ENCODE results near the gene NCOA7. TPM values are rescaled to one million over a fixed set of nuclear protein-coding genes. Genes with fewer than 3 reads are reported as not detected.
A peak's percentile ranks its signal among the peaks of the same experiment; 100 is the strongest.
"Not testable (repeated sequence)": the region's sequence is repeated elsewhere in the genome, so short reads cannot be mapped to it uniquely, and the experiment has no call there.

NCOA7 gene
- total and polyA plus RNA-seq, 5 experiments from 2014 or later: 9.4 to 48.0 (median 16.5) TPM

DNA sequence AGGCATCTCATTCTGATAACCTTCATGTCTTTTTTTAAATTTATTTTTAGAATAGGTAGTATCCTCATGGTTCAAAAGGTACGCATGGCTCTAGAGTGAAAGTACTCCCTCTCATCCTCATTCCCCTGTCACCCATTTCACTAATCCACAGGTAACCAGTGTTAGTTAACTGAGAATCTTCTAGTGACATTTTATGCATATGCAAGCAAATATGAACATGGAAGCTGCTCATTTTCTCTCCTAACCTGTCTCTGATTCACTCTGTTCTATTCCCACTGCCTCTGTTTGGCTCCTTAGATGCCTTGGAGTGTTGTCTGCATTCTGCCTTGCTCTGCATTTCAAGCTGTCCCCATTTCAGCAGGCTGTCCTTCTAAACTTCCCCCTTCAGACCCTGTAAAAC is 4.5 kb downstream of the NCOA7 start:
- Mint-ChIP-seq H3K4me3 (no peak overlapping the region), H3K27ac (peak overlapping the region in 2 of 10 donors; percentile 12 to 26), H3K4me1 (peaks cover 17 to 63% (median 36%) of the 10 kb centered on the region in 4 donors), H3K36me3 (peaks cover 0 to 17% (median 10%) of the 10 kb centered on the region in 3 donors), H3K27me3 (no peaks in the 10 kb centered on the region), H3K9me3 (no peaks in the 10 kb centered on the region)
- DNase-seq (no peak), ATAC-seq (no peak)
- POLR2A ChIA-PET: interaction anchor here (1.1 kb wide), 1 partner anchor 15 kb away, joined by 5 read pairs; no protein-coding TSS in a partner anchor

DNA sequence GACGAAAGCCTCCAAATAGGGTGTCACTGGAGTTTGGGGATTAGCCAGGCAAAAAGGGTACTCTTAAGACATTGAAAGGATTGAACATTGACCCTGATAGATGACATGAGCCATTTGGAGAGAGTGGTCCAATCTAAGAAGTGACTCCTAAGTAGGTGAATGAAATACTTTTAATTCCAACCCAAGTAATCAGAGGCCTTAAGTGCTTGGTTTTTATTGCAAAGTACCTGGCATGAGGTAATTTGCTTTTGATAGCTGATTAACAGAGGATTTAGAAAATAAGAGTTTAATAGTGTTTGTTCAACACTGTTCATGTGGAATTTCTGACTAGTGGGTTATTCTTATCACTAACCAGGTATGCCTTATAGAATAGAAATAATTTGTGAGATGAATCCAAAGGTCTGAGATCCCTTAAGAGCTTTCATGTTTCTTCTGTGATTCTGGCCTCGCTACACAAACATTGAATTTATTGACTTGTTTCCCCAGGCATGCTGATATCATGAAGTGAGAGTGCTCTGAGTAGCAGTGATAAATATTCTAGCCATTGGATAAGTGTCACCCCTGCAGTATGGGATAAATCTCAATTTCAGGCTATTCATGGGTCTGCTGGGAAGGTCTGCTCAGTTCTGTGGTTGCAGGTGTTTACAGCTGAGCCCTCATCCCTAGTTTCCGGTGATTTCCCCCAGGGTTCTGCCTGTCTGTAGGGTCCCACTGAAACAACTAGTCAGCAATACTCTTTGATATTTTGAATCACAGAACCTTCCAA is 6.5 kb downstream of the NCOA7 start:
- no peak for DNase-seq
- H3K36me3 Mint-ChIP-seq: peaks cover 0 to 20% (median 10%) of the 10 kb centered on the region in 3 donors
- H3K4me3 Mint-ChIP-seq: no peak overlapping the region
- no peaks in the 10 kb centered on the region for H3K9me3 Mint-ChIP-seq
- no peak for ATAC-seq
- H3K27me3 Mint-ChIP-seq: no peaks in the 10 kb centered on the region
- POLR2A ChIA-PET: interaction anchor here (0.9 kb wide), 1 partner anchor 8 kb away, joined by 3 read pairs; no protein-coding TSS in a partner anchor
- H3K4me1 Mint-ChIP-seq: peaks cover 16 to 64% (median 29%) of the 10 kb centered on the region in 4 donors
- H3K27ac Mint-ChIP-seq: peak overlapping the region in 1 of 10 donors; percentile 28

DNA sequence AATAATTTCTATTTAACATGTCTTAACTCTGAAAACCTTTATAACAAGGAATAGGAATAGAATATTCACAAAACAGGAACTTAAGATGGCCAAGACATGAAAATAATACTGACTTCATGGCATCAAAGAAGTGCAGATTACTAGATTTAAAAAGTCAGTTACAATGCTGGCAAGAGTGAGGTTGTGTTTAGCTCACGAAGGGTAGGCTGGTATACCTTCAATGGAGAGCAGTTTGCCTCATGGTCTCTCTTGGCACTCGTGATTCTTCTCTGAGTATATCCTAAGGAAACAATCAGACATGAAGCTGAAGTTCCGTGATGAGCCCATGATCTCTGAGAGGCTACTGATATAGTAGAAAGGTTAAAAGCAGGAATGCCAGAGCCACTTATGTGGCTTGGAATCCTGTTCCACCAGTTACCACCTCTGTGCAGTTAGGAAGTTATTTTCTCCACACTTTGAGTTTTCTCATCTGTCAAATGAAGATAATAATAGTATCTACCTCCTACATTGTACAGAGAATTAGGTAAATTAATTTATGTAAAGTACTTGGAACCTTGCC is 7.2 kb downstream of the NCOA7 start:
- ATAC-seq: no peak
- no peak for DNase-seq
- Mint-ChIP-seq H3K4me1 (peaks cover 18 to 64% (median 27%) of the 10 kb centered on the region in 4 donors), H3K27me3 (no peaks in the 10 kb centered on the region), H3K27ac (peak overlapping the region in 1 of 10 donors; percentile 28), H3K4me3 (no peak overlapping the region), H3K36me3 (peaks cover 0 to 21% (median 10%) of the 10 kb centered on the region in 3 donors), H3K9me3 (no peaks in the 10 kb centered on the region)
- POLR2A ChIA-PET: interaction anchor here (0.9 kb wide), 1 partner anchor 9 kb away, joined by 3 read pairs; no protein-coding TSS in a partner anchor

DNA sequence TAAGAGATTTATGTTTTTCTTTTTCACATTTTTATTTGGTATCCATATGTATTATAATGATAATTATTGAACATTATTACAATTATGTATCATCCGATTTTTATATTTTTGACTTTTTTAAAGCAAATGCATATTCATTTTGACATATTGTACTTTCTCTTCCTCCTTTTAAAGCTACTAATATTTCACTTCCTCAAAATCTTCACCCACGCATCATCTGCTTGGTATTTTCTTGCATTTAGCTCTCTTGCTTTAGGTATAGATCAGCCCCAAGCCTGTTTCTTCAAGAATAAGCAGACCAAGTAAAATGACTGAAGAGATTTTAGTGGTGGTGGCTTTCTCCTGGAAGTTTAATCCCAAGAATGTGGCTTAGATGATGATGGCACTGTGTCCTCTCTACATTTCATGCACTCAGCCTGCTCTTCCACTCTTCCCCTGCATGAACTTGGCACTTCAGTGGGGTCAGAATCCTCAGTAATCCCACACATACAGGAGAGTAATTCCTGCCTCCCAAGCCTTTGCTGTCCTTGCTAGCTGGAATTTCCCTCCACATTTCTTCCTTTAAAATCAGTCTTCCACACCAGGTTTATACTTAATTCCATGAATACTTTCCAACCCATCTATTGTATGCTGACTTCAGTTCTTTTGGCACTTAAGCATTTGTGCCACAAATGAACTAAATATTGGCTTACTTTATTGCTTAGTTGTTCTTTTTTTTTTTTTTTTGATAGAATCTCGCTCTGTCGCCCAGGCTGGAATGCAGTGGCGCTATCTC is 8.2 kb downstream of the NCOA7 start:
- H3K27ac Mint-ChIP-seq: peak overlapping the region in 2 of 10 donors; percentile 9 to 68
- H3K9me3 Mint-ChIP-seq: no peaks in the 10 kb centered on the region
- peak overlapping the region in 1 of 10 donors; percentile 29 for H3K4me3 Mint-ChIP-seq
- peaks cover 18 to 66% (median 26%) of the 10 kb centered on the region in 4 donors for H3K4me1 Mint-ChIP-seq
- peaks cover 0 to 23% (median 10%) of the 10 kb centered on the region in 3 donors for H3K36me3 Mint-ChIP-seq
- ATAC-seq: no peak
- H3K27me3 Mint-ChIP-seq: no peaks in the 10 kb centered on the region
- POLR2A ChIA-PET: no interaction called here
- DNase-seq: no peak

DNA sequence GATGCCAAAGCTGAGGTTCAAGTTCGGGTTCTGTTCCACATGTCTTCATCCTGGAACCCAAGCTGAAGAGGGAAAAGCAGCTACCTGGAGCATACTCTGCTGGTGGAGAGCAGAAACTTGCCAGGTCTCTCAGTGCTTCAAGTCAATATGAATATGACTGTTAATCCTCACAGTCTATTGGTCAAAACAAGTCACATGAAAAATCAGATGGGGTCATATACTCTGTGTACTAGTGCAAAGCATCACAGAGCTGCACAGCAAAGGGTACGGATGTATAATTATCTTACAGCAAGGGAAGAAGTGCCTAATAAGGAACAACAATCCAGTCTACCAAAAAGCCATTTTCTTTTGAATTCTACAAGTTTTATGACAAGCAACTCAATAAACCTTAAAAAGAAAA is 11.6 kb downstream of the NCOA7 start:
- peak overlapping the region in 1 of 10 donors; percentile 80 for H3K27ac Mint-ChIP-seq
- ATAC-seq (no peak), DNase-seq (no peak)
- H3K4me1 Mint-ChIP-seq: peaks cover 14 to 72% (median 30%) of the 10 kb centered on the region in 4 donors
- POLR2A ChIA-PET: interaction anchor here (0.7 kb wide), 1 partner anchor 9 kb away, joined by 3 read pairs; no protein-coding TSS in a partner anchor
- no peak overlapping the region for H3K4me3 Mint-ChIP-seq
- peaks cover 0 to 26% (median 10%) of the 10 kb centered on the region in 3 donors for H3K36me3 Mint-ChIP-seq
- H3K27me3 Mint-ChIP-seq: no peaks in the 10 kb centered on the region
- H3K9me3 Mint-ChIP-seq: no peaks in the 10 kb centered on the region

DNA sequence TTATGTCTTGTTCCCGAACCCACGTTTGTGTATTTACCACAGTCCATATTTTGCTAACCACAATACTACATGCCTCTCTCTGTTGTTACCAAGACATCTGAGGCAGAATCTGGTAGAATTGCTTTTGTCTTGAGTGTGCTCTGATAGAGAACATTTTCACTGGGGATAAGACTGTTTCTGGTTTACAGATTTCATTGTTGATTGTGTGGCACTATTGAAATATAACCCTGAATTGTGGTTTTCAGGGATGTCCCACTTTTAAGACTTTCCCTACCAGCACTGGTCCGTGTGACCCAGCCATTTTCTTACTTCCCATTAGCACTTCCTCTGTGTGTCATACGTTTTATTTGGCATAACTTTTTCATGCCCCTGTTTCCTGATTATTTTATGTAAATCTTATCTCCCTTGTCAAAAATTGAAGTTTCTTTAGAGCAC is 12.2 kb downstream of the NCOA7 start:
- DNase-seq (no peak), ATAC-seq (no peak)
- Mint-ChIP-seq H3K27ac (peak overlapping the region in 5 of 10 donors; percentile 26 to 80 (median 55)), H3K4me3 (no peak overlapping the region), H3K27me3 (no peaks in the 10 kb centered on the region), H3K4me1 (peaks cover 12 to 72% (median 33%) of the 10 kb centered on the region in 4 donors), H3K36me3 (peaks cover 0 to 27% (median 9%) of the 10 kb centered on the region in 3 donors), H3K9me3 (no peaks in the 10 kb centered on the region)
- POLR2A ChIA-PET: no interaction called here

DNA sequence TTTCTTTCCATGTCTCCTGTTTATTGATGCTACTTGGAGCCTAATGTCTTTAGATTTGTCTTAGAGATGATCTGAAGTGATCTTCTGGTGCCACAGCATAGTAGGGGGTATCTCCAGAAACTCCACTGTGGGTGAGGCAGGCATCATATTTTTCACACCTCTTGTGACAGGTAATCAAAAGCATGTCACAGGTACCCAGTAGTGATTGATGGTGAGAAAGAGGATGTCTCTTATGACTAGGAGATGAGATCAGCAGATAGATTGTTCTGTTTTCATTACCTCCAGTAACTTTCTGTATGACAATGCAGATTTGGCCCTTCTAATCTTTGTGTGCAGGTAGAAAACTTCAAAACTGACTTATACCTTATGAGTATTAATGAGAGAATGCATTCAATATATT is 13.5 kb downstream of the NCOA7 start:
- H3K27me3 Mint-ChIP-seq: no peaks in the 10 kb centered on the region
- no peak for DNase-seq
- H3K27ac Mint-ChIP-seq: peak overlapping the region in 3 of 10 donors; percentile 7 to 80 (median 27)
- peak overlapping the region in 1 of 10 donors; percentile 26 for H3K4me3 Mint-ChIP-seq
- POLR2A ChIA-PET: no interaction called here
- no peaks in the 10 kb centered on the region for H3K9me3 Mint-ChIP-seq
- peaks cover 0 to 34% (median 20%) of the 10 kb centered on the region in 3 donors for H3K36me3 Mint-ChIP-seq
- peaks cover 18 to 75% (median 39%) of the 10 kb centered on the region in 4 donors for H3K4me1 Mint-ChIP-seq
- ATAC-seq: no peak

DNA sequence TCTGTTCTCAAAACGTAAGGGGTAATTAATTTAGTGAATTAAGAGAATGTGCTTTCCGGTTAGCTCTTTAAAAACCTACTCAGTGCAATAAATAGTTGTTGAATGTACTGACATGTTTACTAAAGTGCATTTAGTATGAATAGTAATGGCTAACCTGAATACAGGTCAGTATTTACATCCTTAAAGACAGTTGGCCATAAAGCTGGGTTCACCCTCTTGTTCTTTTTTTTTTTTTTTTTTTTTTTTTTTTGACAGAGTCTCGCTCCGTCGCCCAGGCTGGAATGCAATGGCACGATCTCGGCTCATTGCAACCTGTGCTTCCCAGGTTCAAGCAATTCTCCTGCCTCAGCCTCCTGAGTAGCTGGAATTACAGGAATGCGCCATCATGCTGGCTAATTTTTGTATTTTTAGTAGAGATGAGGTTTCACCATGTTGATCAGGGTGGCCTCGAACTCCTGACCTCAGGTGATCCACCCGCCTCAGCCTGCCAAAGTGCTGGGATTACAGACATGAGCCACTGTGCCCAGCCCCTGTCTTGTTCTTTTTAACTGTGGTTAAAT is 14.2 kb downstream of the NCOA7 start:
- POLR2A ChIA-PET, H3K27ac Mint-ChIP-seq, ATAC-seq, H3K4me3 Mint-ChIP-seq, H3K27me3 Mint-ChIP-seq, DNase-seq, H3K9me3 Mint-ChIP-seq: not testable (repeated sequence)
- Mint-ChIP-seq H3K4me1 (peaks cover 18 to 77% (median 41%) of the 10 kb centered on the region in 4 donors), H3K36me3 (peaks cover 0 to 31% (median 19%) of the 10 kb centered on the region in 3 donors)

DNA sequence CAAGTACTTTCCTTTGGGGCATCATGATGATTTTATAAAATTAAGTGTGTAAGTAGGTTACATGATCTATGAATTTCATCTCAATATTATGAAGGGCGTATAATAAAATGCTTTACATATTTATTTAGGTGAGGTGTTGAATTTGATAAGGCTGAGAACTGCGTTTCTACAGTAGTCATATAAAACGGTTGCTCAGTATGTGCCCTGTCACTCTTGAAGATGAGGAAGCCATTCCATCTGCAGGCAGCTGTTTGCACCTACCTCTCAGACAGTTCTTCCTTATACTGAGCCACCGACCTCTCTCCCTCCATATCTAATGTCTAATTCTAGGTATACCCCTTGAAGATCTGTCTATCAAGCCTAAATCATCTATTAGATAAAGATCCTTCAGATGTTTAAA is 16.1 kb downstream of the NCOA7 start:
- Mint-ChIP-seq H3K27me3 (no peaks in the 10 kb centered on the region), H3K4me1 (peaks cover 22 to 82% (median 49%) of the 10 kb centered on the region in 4 donors), H3K4me3 (no peak overlapping the region), H3K27ac (no peak overlapping the region), H3K36me3 (peaks cover 0 to 31% (median 19%) of the 10 kb centered on the region in 3 donors), H3K9me3 (no peaks in the 10 kb centered on the region)
- ATAC-seq (no peak), DNase-seq (no peak)
- POLR2A ChIA-PET: no interaction called here

DNA sequence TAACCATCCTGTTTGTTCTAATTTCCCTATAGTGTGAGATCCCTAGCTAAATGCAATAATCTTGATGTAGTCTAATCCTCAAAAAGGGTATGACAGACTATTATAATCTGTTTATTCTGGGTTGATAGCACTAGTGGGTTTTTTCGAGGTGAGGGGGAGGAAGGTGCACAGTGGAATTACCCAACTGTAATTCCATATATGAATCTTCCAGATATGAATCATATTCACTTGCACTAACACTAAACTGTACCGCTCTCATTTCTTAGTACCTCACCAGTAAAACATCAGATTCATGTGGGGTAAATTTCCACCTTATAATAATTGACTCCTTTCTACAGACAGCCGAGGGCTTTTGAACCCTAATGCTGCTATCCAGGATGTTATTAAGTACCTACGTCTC is 16.5 kb downstream of the NCOA7 start:
- H3K4me1 Mint-ChIP-seq: peaks cover 22 to 83% (median 52%) of the 10 kb centered on the region in 4 donors

DNA sequence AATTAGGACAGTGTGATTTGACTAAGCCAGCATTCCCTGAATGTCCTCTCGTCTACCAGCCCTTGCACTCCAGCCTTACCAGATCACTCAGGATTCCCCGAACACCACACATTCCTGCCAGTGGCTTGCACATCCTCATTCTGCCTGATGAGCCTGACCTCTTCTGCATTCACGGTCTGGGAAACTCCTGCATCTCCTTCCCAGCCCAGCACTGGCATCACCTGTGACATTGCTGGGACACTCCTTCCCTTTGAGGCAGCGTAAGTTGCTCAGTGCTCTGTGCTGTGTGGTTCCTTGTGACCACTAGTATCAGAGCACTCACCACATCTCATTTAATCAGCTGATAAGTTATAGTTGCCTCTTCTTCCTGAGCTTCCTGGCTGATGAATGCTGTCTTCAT is 17.3 kb downstream of the NCOA7 start:
- H3K27me3 Mint-ChIP-seq: no peaks in the 10 kb centered on the region
- H3K9me3 Mint-ChIP-seq: no peaks in the 10 kb centered on the region
- no peak overlapping the region for H3K4me3 Mint-ChIP-seq
- ATAC-seq (no peak), DNase-seq (no peak)
- POLR2A ChIA-PET: no interaction called here
- H3K4me1 Mint-ChIP-seq: peaks cover 25 to 83% (median 54%) of the 10 kb centered on the region in 4 donors
- no peak overlapping the region for H3K27ac Mint-ChIP-seq
- peaks cover 0 to 27% (median 19%) of the 10 kb centered on the region in 3 donors for H3K36me3 Mint-ChIP-seq

More for the DNA sequence above, 16.5 kb downstream of the NCOA7 start:
- POLR2A ChIA-PET: no interaction called here
- ATAC-seq (no peak), DNase-seq (no peak)
- Mint-ChIP-seq H3K27ac (no peak overlapping the region), H3K9me3 (no peaks in the 10 kb centered on the region), H3K4me3 (no peak overlapping the region), H3K36me3 (peaks cover 0 to 28% (median 19%) of the 10 kb centered on the region in 3 donors), H3K27me3 (no peaks in the 10 kb centered on the region)

DNA sequence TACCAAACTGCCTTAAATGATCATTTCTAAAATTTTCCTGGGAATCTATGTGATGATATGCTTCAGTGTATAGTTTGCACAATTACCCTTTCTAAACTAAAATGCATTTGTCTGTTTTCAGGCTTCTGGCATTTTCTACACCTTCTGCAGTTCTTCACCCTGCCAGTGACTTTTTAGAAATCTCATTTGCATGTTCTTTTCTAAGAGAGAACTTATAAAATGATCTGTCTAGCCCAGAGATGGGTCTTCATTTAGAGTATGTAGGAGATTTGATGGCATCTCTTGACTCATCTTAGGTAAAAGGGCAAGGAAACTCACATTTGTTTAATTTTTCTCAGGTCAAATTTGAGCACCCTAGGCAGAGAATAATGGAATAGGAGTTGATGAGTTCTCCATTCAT is 17.8 kb downstream of the NCOA7 start:
- Mint-ChIP-seq H3K4me3 (no peak overlapping the region), H3K36me3 (peaks cover 0 to 27% (median 19%) of the 10 kb centered on the region in 3 donors), H3K27me3 (no peaks in the 10 kb centered on the region), H3K27ac (no peak overlapping the region), H3K4me1 (peaks cover 25 to 80% (median 52%) of the 10 kb centered on the region in 4 donors), H3K9me3 (no peaks in the 10 kb centered on the region)
- DNase-seq (no peak), ATAC-seq (no peak)
- POLR2A ChIA-PET: no interaction called here
